PC-3 (cell line): ENCODE results near the gene PRKAR1B. TPM values are rescaled to one million over a fixed set of nuclear protein-coding genes. Genes with fewer than 3 reads are reported as not detected.

ENCODE experiments used
- ATAC-seq: fragments of 200-7000 bp; cut with Tn5 transposase; 2 replicates; pipeline ENCODE4 v1.9.1; 2020; ENCODE audit warnings: mild to moderate bottlenecking, moderate library complexity
- BruUV-seq: library from RNA; stranded (reverse); fragments of 400-500 nt; replicated peaks from 2 replicates; lab custom pipeline; 2021; lab: Mats Ljungman, UMichigan
- CTCF ChIA-PET: fragments of 300-600 bp; sonication (Branson Sonifier 250); formaldehyde crosslinking; loops from one replicate; lab custom pipeline; 2022; ENCODE audit warnings: antibody characterized with exemption; lab: Charles Lee
- POLR2A ChIA-PET: fragments of 300-600 bp; sonication (Branson Sonifier 250); formaldehyde crosslinking; loops from one replicate; lab custom pipeline; 2022; ENCODE audit warnings: antibody characterized with exemption; ENCODE audit not compliant: unreplicated experiment; lab: Charles Lee
- DNase-seq: peaks from one replicate; pipeline ENCODE4 v3.0.0-alpha.2; 2015
- H2AFZ ChIP-seq: fragments of 300-600 bp; sonication (generic); 2 replicates; pipeline ENCODE4 v1.6.0; 2016; ENCODE audit warnings: antibody characterized with exemption, low read length
- H3F3A ChIP-seq: fragments of 300-600 bp; sonication (generic); one replicate; pipeline ENCODE4 v1.6.0; 2017; ENCODE audit warnings: antibody characterized with exemption, low read length, control low read depth, mild to moderate bottlenecking; ENCODE audit not compliant: unreplicated experiment
- H3K27ac ChIP-seq: fragments of 300-600 bp; sonication (generic); 2 replicates; pipeline ENCODE4 v1.5.1; 2016; ENCODE audit warnings: mild to moderate bottlenecking, low read length
- H3K27me3 ChIP-seq: fragments of 300-600 bp; sonication (generic); 2 replicates; pipeline ENCODE4 v1.6.1; 2016; ENCODE audit warnings: low read length, mixed read lengths
- H3K36me3 ChIP-seq: fragments of 300-600 bp; sonication (generic); 2 replicates; pipeline ENCODE4 v1.6.1; 2016; ENCODE audit warnings: low read depth, mixed run types, low read length, mixed read lengths
- H3K4me1 ChIP-seq: fragments of 300-600 bp; sonication (generic); 2 replicates; pipeline ENCODE4 v1.5.1; 2016; ENCODE audit warnings: low read length; ENCODE audit not compliant: insufficient read depth
- H3K4me2 ChIP-seq: fragments of 300-600 bp; sonication (generic); 2 replicates; pipeline ENCODE4 v1.6.0; 2016; ENCODE audit warnings: low read length
- H3K4me3 ChIP-seq: fragments of 300-600 bp; sonication (generic); 2 replicates; pipeline ENCODE4 v1.5.1; 2016; ENCODE audit warnings: mild to moderate bottlenecking, low read length, mixed read lengths
- H3K79me2 ChIP-seq: fragments of 300-600 bp; sonication (generic); 2 replicates; pipeline ENCODE4 v1.6.1; 2017; ENCODE audit warnings: low read length, mixed read lengths
- H3K9ac ChIP-seq: fragments of 300-600 bp; sonication (generic); 2 replicates; pipeline ENCODE4 v1.6.0; 2016; ENCODE audit warnings: mild to moderate bottlenecking, low read length
- H3K9me2 ChIP-seq: fragments of 300-600 bp; sonication (generic); replicated peaks from 2 replicates; pipeline ENCODE4 v1.6.1; 2016; ENCODE audit warnings: mixed run types, low read length, mixed read lengths
- H3K9me3 ChIP-seq: fragments of 300-600 bp; sonication (generic); 2 replicates; pipeline ENCODE4 v1.6.1; 2016; ENCODE audit warnings: low read length, mixed read lengths
- H4K20me1 ChIP-seq: fragments of 300-600 bp; sonication (generic); 2 replicates; pipeline ENCODE4 v1.6.1; 2016; ENCODE audit warnings: low read length, mixed read lengths
- EZH2 ChIP-seq: fragments of 300-600 bp; sonication (generic); IDR thresholded peaks from one replicate; pipeline ENCODE4 v1.6.1; 2017; ENCODE audit warnings: antibody characterized with exemption, mild to moderate bottlenecking, low read length; ENCODE audit not compliant: unreplicated experiment
- EZH2phosphoT487 ChIP-seq: fragments of 300-600 bp; sonication (generic); IDR thresholded peaks from 2 replicates; pipeline ENCODE4 v1.6.1; 2018; ENCODE audit warnings: mild to moderate bottlenecking, antibody characterized with exemption, low read length, borderline replicate concordance
- intact Hi-C: fragments of 100-400 bp; cut with micrococcal nuclease; formaldehyde crosslinking; loops from 2 replicates; pipeline ENCODE4 v1.9.0; 2023
- total RNA-seq: library from RNA; depleted of rRNA; stranded (reverse); fragments of >200 nt; gene quantifications from 2 replicates; pipeline ENCODE4 v1.2.3, GENCODE V29; 2014
- TF ChIP-seq, protein P1 (sequence below): fragments of 300-600 bp; sonication (generic); conservative IDR thresholded peaks from 2 replicates; pipeline ENCODE4 v1.5.1; 2017; ENCODE audit warnings: antibody characterized with exemption, low read depth, mild to moderate bottlenecking, low read length

Gene PRKAR1B
- total RNA-seq, 1 experiment from 2014 or later = 15.6 TPM

DNA sequence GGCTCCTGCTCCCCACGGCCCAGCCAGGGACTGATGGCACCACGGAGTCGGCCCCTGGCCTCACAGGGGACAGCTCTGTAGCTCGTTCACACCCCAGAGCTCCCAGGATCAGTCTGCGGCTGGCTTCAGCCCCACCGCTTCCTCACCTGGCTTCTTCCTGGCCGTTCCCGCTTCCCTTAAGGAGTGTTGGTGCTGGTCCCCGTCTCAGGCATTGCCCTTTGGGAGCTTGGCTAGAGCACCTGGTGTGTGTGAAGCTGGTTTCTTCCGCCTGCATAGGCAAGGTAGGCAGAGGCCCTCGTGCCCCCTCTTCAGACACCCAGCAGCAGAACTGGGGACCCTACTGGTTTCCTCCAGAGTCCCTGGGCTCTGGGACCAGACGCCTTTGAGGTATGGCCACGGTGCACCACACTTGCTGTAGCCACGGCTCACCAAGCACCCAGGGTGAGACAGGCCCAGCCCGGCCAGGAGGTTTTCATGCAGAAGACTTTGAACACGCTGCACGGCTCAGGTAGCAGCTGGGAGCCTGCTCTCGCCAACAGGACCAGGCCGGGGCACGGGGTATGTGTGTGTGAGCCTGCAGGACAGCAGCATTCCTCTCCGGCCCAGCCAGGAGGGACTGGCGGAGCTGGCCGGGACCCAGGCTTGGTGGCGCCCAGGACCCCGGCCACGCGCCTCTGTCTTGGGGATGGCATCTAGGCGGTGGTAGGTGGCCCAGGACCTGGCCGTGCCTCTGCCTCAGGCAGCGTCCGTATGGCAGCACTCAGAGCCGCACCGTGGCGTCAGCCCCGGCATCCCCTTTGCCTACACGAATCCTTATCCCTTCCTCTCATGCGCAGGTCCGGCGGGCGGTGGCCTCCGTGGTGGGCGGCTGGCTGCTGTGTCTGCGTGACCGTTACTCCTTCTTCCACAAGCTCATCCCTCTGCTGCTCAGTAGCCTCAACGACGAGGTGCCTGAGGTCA, 13.2 kb upstream of the PRKAR1B start:
- Histone ChIP-seq H3K9me3 (no peaks in the 10 kb centered on the region), H2AFZ (no peak overlapping the region), H3K27me3 (no peaks in the 10 kb centered on the region), H3K4me3 (no peak overlapping the region), H3K9me2 (no peaks in the 10 kb centered on the region), H3K4me1 (no peaks in the 10 kb centered on the region), H3K4me2 (no peak overlapping the region), H4K20me1 (peaks cover 5% of the 10 kb centered on the region; the same call in 1 of the 2 replicates), H3K36me3 (peaks cover 7% of the 10 kb centered on the region), H3F3A (no peaks in the 10 kb centered on the region), H3K27ac (no peak overlapping the region), H3K9ac (no peak overlapping the region), H3K79me2 (peaks cover 49% of the 10 kb centered on the region)
- BruUV-seq = no TSS peak
- intact Hi-C loops = no loop called here
- ChIA-PET CTCF (no interaction called here), POLR2A (no interaction called here)
- ATAC-seq (no peak), DNase-seq (no peak)
- TF ChIP-seq EZH2phosphoT487 = no peak
- TF ChIP-seq, protein P1, sequence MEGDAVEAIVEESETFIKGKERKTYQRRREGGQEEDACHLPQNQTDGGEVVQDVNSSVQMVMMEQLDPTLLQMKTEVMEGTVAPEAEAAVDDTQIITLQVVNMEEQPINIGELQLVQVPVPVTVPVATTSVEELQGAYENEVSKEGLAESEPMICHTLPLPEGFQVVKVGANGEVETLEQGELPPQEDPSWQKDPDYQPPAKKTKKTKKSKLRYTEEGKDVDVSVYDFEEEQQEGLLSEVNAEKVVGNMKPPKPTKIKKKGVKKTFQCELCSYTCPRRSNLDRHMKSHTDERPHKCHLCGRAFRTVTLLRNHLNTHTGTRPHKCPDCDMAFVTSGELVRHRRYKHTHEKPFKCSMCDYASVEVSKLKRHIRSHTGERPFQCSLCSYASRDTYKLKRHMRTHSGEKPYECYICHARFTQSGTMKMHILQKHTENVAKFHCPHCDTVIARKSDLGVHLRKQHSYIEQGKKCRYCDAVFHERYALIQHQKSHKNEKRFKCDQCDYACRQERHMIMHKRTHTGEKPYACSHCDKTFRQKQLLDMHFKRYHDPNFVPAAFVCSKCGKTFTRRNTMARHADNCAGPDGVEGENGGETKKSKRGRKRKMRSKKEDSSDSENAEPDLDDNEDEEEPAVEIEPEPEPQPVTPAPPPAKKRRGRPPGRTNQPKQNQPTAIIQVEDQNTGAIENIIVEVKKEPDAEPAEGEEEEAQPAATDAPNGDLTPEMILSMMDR = no peak
- TF ChIP-seq EZH2 = no peak

DNA sequence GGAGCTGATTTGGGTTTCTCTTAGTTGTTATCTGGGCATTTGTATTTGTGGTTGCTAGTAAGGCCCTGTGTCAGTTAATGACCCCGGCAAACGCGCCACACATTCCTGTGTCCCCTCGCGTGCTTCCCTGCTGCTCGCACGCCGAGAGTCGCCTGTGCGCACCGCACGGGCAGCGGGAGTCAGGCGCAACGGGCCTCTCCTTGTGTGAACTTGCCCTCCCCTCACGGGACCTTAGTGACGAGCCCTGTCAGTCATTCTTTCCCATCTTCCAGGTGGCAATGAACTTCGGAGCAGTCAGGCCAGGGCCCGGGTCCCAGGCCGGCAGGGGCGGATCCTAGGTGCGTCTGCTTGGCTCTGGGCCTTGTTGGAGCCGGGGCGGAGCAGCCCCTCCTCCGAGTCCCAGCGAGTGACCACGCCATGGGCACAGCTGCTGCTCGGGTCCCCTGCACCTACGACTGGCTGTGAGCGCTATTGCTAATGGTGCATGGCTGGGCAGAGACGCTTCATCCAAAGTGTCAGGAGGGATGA, 12.4 kb upstream of the PRKAR1B start:
- DNase-seq = no peak
- H3F3A ChIP-seq = no peaks in the 10 kb centered on the region
- CTCF ChIA-PET = no interaction called here

DNA sequence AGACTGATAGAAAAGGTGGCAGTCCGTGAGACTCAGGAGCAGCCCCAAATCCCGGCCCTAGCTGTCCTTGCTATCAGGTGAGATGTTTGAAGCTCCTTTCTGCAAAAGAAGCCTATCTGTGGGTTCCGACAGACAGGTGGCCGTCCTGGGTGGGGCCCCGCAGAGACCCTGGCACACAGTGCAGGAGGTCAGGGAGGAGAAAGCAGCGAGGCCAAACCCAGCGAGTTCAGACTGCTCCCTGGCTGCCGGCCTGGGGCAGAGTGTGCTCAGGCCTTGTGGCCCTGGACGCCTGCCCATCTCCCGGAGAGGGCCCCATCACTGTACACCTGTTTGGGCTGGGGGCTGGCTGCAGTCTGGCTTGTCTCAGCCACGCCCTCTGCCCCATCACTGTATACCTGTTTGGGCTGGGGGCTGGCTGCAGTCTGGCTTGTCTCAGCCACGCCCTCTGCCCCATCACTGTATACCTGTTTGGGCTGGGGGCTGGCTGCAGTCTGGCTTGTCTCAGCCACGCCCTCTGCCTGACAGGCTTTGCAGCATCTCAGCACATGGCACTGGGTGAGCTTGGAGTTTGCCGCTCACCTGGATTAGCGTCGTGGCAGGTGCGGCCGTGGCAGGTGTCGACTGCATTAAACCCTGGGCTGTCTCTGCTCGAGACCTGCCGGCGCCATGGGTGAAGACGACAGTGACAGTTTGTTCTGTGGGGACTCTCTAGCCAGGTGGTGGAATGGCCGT, 11.8 kb upstream of the PRKAR1B start:
- BruUV-seq = no TSS peak
- peaks cover 61% of the 10 kb centered on the region for H3K79me2 ChIP-seq
- intact Hi-C loops = no loop called here
- no peaks in the 10 kb centered on the region for H3K9me3 ChIP-seq
- TF ChIP-seq, protein P1 = no peak
- TF ChIP-seq EZH2 (no peak), EZH2phosphoT487 (no peak)
- peaks cover 5% of the 10 kb centered on the region; the same call in 1 of the 2 replicates for H4K20me1 ChIP-seq
- H3K9me2 ChIP-seq = no peaks in the 10 kb centered on the region
- no peak overlapping the region for H2AFZ ChIP-seq
- peaks cover 15% of the 10 kb centered on the region for H3K36me3 ChIP-seq
- ChIA-PET POLR2A (no interaction called here), CTCF (no interaction called here)
- no peaks in the 10 kb centered on the region for H3F3A ChIP-seq
- H3K9ac ChIP-seq = no peak overlapping the region
- DNase-seq (no peak), ATAC-seq (no peak)
- no peak overlapping the region for H3K27ac ChIP-seq
- H3K4me2 ChIP-seq = no peak overlapping the region
- H3K4me3 ChIP-seq = no peak overlapping the region
- no peaks in the 10 kb centered on the region for H3K4me1 ChIP-seq
- no peaks in the 10 kb centered on the region for H3K27me3 ChIP-seq

More for the DNA sequence above, 12.4 kb upstream of the PRKAR1B start:
- Histone ChIP-seq H2AFZ (no peak overlapping the region), H3K36me3 (peaks cover 9% of the 10 kb centered on the region), H3K9me2 (no peaks in the 10 kb centered on the region), H3K9ac (no peak overlapping the region), H3K9me3 (no peaks in the 10 kb centered on the region), H3K4me1 (no peaks in the 10 kb centered on the region), H3K79me2 (peaks cover 54% of the 10 kb centered on the region), H3K4me2 (no peak overlapping the region), H3K27me3 (no peaks in the 10 kb centered on the region), H3K4me3 (no peak overlapping the region), H3K27ac (no peak overlapping the region), H4K20me1 (peaks cover 5% of the 10 kb centered on the region; the same call in 1 of the 2 replicates)
- TF ChIP-seq EZH2 = no peak
- intact Hi-C loops = no loop called here
- ATAC-seq = no peak
- POLR2A ChIA-PET = no interaction called here
- no TSS peak for BruUV-seq
